H9 (cell line): ENCODE measurements around the gene FASTKD1. TPM values are rescaled to one million over a fixed set of nuclear protein-coding genes. Genes with fewer than 3 reads are reported as not detected.
"Not testable (repeated sequence)": the region's sequence is repeated elsewhere in the genome, so short reads cannot be mapped to it uniquely, and the experiment has no call there.

Experiments
- DNase-seq: peaks from one replicate; pipeline ENCODE4 v3.0.0-alpha.2; 2017
- H2AFZ ChIP-seq: one replicate; pipeline ENCODE4 v1.6.1; 2013; ENCODE audit warnings: mild to moderate bottlenecking, low read length, control low read depth, moderate library complexity
- H2AK5ac ChIP-seq: 2 replicates; pipeline ENCODE4 v1.6.1; 2013; ENCODE audit warnings: low read length, control low read depth, mixed read lengths; ENCODE audit not compliant: insufficient read length
- H2BK120ac ChIP-seq: one replicate; pipeline ENCODE4 v1.6.1; 2013; ENCODE audit warnings: low read depth, mild to moderate bottlenecking, low read length, control low read depth, inconsistent platforms; ENCODE audit not compliant: poor library complexity, severe bottlenecking
- H2BK12ac ChIP-seq: 2 replicates; pipeline ENCODE4 v1.6.1; 2013; ENCODE audit warnings: low read length, control low read depth, mixed read lengths, low read depth; ENCODE audit not compliant: insufficient read length
- H2BK15ac ChIP-seq: 2 replicates; pipeline ENCODE4 v1.6.1; 2013; ENCODE audit warnings: low read depth, low read length, control low read depth
- H2BK20ac ChIP-seq: one replicate; pipeline ENCODE4 v1.6.1; 2013; ENCODE audit warnings: low read depth, mild to moderate bottlenecking, low read length, control low read depth, inconsistent platforms; ENCODE audit not compliant: poor library complexity, severe bottlenecking
- H2BK5ac ChIP-seq: 2 replicates; pipeline ENCODE4 v1.6.1; 2013; ENCODE audit warnings: low read length, control low read depth, mixed read lengths; ENCODE audit not compliant: insufficient read length
- H3K14ac ChIP-seq: 2 replicates; pipeline ENCODE4 v1.6.1; 2013; ENCODE audit warnings: low read length, control low read depth; ENCODE audit not compliant: insufficient read depth
- H3K18ac ChIP-seq: 2 replicates; pipeline ENCODE4 v1.6.1; 2013; ENCODE audit warnings: low read depth, mild to moderate bottlenecking, mixed read lengths, low read length, control low read depth; ENCODE audit not compliant: insufficient read length
- H3K23ac ChIP-seq: 2 replicates; pipeline ENCODE4 v1.6.1; 2013; ENCODE audit warnings: low read length, control low read depth, mixed read lengths, low read depth; ENCODE audit not compliant: insufficient read length
- H3K23me2 ChIP-seq: 2 replicates; pipeline ENCODE4 v1.6.1; 2013; ENCODE audit warnings: low read depth, mild to moderate bottlenecking, mixed read lengths, low read length, control low read depth; ENCODE audit not compliant: insufficient read length, poor library complexity, severe bottlenecking
- H3K27ac ChIP-seq: 2 replicates; pipeline ENCODE4 v1.5.1; 2013; ENCODE audit warnings: low read length, control low read depth, mixed read lengths, low read depth; ENCODE audit not compliant: insufficient read length
- H3K27me3 ChIP-seq: 2 replicates; pipeline ENCODE4 v1.6.1; 2013; ENCODE audit warnings: low read length, control low read depth, inconsistent platforms; ENCODE audit not compliant: insufficient read depth
- H3K4ac ChIP-seq: 2 replicates; pipeline ENCODE4 v1.6.1; 2013; ENCODE audit warnings: low read depth, mild to moderate bottlenecking, control low read depth, inconsistent platforms, low read length, moderate library complexity
- H3K4me1 ChIP-seq: 2 replicates; pipeline ENCODE4 v1.6.1; 2013; ENCODE audit warnings: low read length, control low read depth, inconsistent platforms; ENCODE audit not compliant: insufficient read depth
- H3K4me2 ChIP-seq: 2 replicates; pipeline ENCODE4 v1.6.1; 2013; ENCODE audit warnings: low read length, control low read depth, mixed read lengths; ENCODE audit not compliant: insufficient read length, insufficient read depth
- H3K56ac ChIP-seq: 2 replicates; pipeline ENCODE4 v1.6.1; 2013; ENCODE audit warnings: low read depth, mild to moderate bottlenecking, mixed read lengths, low read length, control low read depth; ENCODE audit not compliant: insufficient read length
- H3K79me1 ChIP-seq: 2 replicates; pipeline ENCODE4 v1.6.1; 2013; ENCODE audit warnings: low read depth, mild to moderate bottlenecking, moderate library complexity, low read length, control low read depth, inconsistent platforms; ENCODE audit not compliant: insufficient read depth, poor library complexity, severe bottlenecking
- H3K79me2 ChIP-seq: 2 replicates; pipeline ENCODE4 v1.6.1; 2013; ENCODE audit warnings: low read length, control low read depth, inconsistent platforms; ENCODE audit not compliant: insufficient read depth
- H3K9ac ChIP-seq: 2 replicates; pipeline ENCODE4 v1.6.1; 2013; ENCODE audit warnings: low read length, control low read depth, mixed read lengths; ENCODE audit not compliant: insufficient read length; ENCODE audit errors: extremely low read depth
- H3K9me3 ChIP-seq: one replicate; pipeline ENCODE4 v1.6.1; 2013; ENCODE audit warnings: low read depth, low read length, inconsistent platforms; ENCODE audit not compliant: control insufficient read depth
- H3T11ph ChIP-seq: one replicate; pipeline ENCODE4 v1.6.1; 2013; ENCODE audit warnings: mild to moderate bottlenecking, low read length, control low read depth, inconsistent platforms
- H4K20me1 ChIP-seq: one replicate; pipeline ENCODE4 v1.6.1; 2013; ENCODE audit not compliant: control insufficient read depth, insufficient read length, insufficient read depth
- H4K5ac ChIP-seq: 2 replicates; pipeline ENCODE4 v1.6.1; 2013; ENCODE audit warnings: low read depth, mild to moderate bottlenecking, mixed read lengths, low read length, control low read depth; ENCODE audit not compliant: insufficient read length
- H4K8ac ChIP-seq: replicated peaks from 2 replicates; pipeline ENCODE4 v1.6.1; 2013; ENCODE audit warnings: low read length, control low read depth, mixed read lengths, low read depth; ENCODE audit not compliant: insufficient read length
- H4K91ac ChIP-seq: 2 replicates; pipeline ENCODE4 v1.6.1; 2013; ENCODE audit warnings: low read depth, mild to moderate bottlenecking, moderate library complexity, mixed read lengths, low read length, control low read depth; ENCODE audit not compliant: insufficient read length
- H3K27ac Mint-ChIP-seq, 3 experiments: 2 replicates in 2 of 3; 3 replicates in 1 of 3; pipeline ENCODE4 v1.8.0; 2020 to 2021; ENCODE audit warnings: mixed read lengths in 3 of 3, mild to moderate bottlenecking in 1 of 3, moderate library complexity in 1 of 3
- H3K27me3 Mint-ChIP-seq: 2 replicates; pipeline ENCODE4 v1.8.0; 2021; ENCODE audit warnings: low read depth, mild to moderate bottlenecking, moderate library complexity, mixed read lengths
- H3K36me3 Mint-ChIP-seq, 3 experiments: 2 replicates in 2 of 3; 3 replicates in 1 of 3; pipeline ENCODE4 v1.8.0; 2020 to 2021; ENCODE audit warnings: low read depth in 3 of 3, mixed read lengths in 3 of 3; ENCODE audit not compliant: insufficient read depth in 1 of 3
- H3K4me1 Mint-ChIP-seq, 2 experiments: 2 replicates each; pipeline ENCODE4 v1.8.0; 2020; ENCODE audit warnings: mixed read lengths in 2 of 2
- H3K4me3 Mint-ChIP-seq, 2 experiments: 2 replicates in 1 of 2; 3 replicates in 1 of 2; pipeline ENCODE4 v1.8.0; 2020 to 2021; ENCODE audit warnings: mild to moderate bottlenecking in 2 of 2, mixed read lengths in 2 of 2, moderate library complexity in 1 of 2
- H3K9me3 Mint-ChIP-seq, 2 experiments: 2 replicates in 1 of 2; 3 replicates in 1 of 2; pipeline ENCODE4 v1.8.0; 2020; ENCODE audit warnings: mild to moderate bottlenecking in 2 of 2, mixed read lengths in 2 of 2, moderate library complexity in 1 of 2
- CTCF ChIP-seq: fragments of 200-600 bp; sonication (generic); conservative IDR thresholded peaks from 3 replicates; pipeline ENCODE4 v1.8.0; 2021; ENCODE audit warnings: antibody characterized with exemption, mild to moderate bottlenecking
- WGBS: extraction: QIAGEN DNeasy Blood & Tissue Kit; methylation state at CpG from one replicate; pipeline ENCODE4 v1.1.7; 2013; ENCODE audit warnings: missing lambda C conversion rate, low lambda C conversion rate, mixed read lengths; ENCODE audit not compliant: insufficient read length; ENCODE audit errors: extremely low coverage; 5-methylcytosine and 5-hydroxymethylcytosine counted together
- total RNA-seq: library from RNA; stranded (reverse); gene quantifications from 2 replicates; pipeline ENCODE4 v1.2.1, GENCODE V29; 2021

FASTKD1 gene
- total RNA-seq, 1 experiment from 2014 or later, result 47.6 TPM

- H3K27ac Mint-ChIP-seq, result no peak overlapping the region
- DNase-seq, result no peak
- TF ChIP-seq CTCF, result no peak
Measured at GRCh38 chr2:169583518-169583917, 9.9 kb upstream of the FASTKD1 start.

GRCh38 chr2:169582552-169583266, 9.0 kb upstream of the FASTKD1 start:
- H4K20me1 ChIP-seq, H3K9me3 ChIP-seq, H4K5ac ChIP-seq, DNase-seq, H3T11ph ChIP-seq, H2AK5ac ChIP-seq, H3K23me2 ChIP-seq, H2BK12ac ChIP-seq, H2BK120ac ChIP-seq, H3K56ac ChIP-seq, H3K4me2 ChIP-seq, H3K4me3 Mint-ChIP-seq, H2AFZ ChIP-seq, H3K27me3 ChIP-seq, H3K4me1 ChIP-seq, H3K27ac ChIP-seq, H3K18ac ChIP-seq, H2BK15ac ChIP-seq, H4K91ac ChIP-seq, H2BK20ac ChIP-seq, H3K4ac ChIP-seq, H3K9ac ChIP-seq, H2BK5ac ChIP-seq, H3K14ac ChIP-seq, H4K8ac ChIP-seq, H3K23ac ChIP-seq, H3K79me1 ChIP-seq: not testable (repeated sequence)
- Mint-ChIP-seq H3K27me3 (peaks cover 26% of the 10 kb centered on the region), H3K9me3 (peaks cover 15 to 19% of the 10 kb centered on the region in 2 experiments), H3K36me3 (peaks cover 3 to 15% (median 12%) of the 10 kb centered on the region in 3 experiments), H3K4me1 (peaks cover 10% of the 10 kb centered on the region in 2 experiments; a peak in 3 of 4 replicates), H3K27ac (0 out of 7 replicates have a peak overlapping the region, but pooled peaks of 1 of the 3 experiments have one; percentile 31)
- H3K79me2 ChIP-seq, result peaks cover 22% of the 10 kb centered on the region; the same call in 1 of the 2 replicates
- WGBS, result no CpG with 5 or more reads among the region's 10 CpGs

More at GRCh38 chr2:169583518-169583917, 9.9 kb upstream of the FASTKD1 start:
- H3K56ac ChIP-seq, result no peak overlapping the region
- H3K9me3 ChIP-seq, result no peaks in the 10 kb centered on the region
- no peak overlapping the region for H3T11ph ChIP-seq
- no peaks in the 10 kb centered on the region; the same call in 1 of the 2 replicates for H3K4me1 ChIP-seq
- Mint-ChIP-seq H3K9me3 (peaks cover 15 to 19% of the 10 kb centered on the region in 2 experiments), H3K27me3 (peaks cover 20% of the 10 kb centered on the region), H3K4me3 (peak overlapping the region; percentile 99 to 100; a peak in 1 of 5 replicates), H3K4me1 (peaks cover 10% of the 10 kb centered on the region in 2 experiments; a peak in 3 of 4 replicates), H3K36me3 (peaks cover 6 to 19% (median 12%) of the 10 kb centered on the region in 3 experiments)
- no peak overlapping the region for H2AK5ac ChIP-seq
- no peak overlapping the region for H3K27ac ChIP-seq
- no peak overlapping the region for H3K9ac ChIP-seq
- H3K14ac ChIP-seq, result no peak overlapping the region
- no peaks in the 10 kb centered on the region for H3K27me3 ChIP-seq
- no peak overlapping the region for H3K4me2 ChIP-seq
- H4K91ac ChIP-seq, result no peak overlapping the region
- H2BK12ac ChIP-seq, result no peak overlapping the region
- no peaks in the 10 kb centered on the region for H4K20me1 ChIP-seq
- no peak overlapping the region for H2BK5ac ChIP-seq
- no peak overlapping the region for H4K8ac ChIP-seq
- H3K4ac ChIP-seq, result no peak overlapping the region
- H3K23me2 ChIP-seq, result no peaks in the 10 kb centered on the region
- no peak overlapping the region for H4K5ac ChIP-seq
- H3K23ac ChIP-seq, result no peak overlapping the region
- no peak overlapping the region for H3K18ac ChIP-seq
- WGBS, result no CpG with 5 or more reads among the region's 5 CpGs
- H3K79me1 ChIP-seq, result no peaks in the 10 kb centered on the region
- H2BK120ac ChIP-seq, result no peak overlapping the region
- no peak overlapping the region for H2BK20ac ChIP-seq
- H3K79me2 ChIP-seq, result peaks cover 25% of the 10 kb centered on the region; the same call in 1 of the 2 replicates
- H2BK15ac ChIP-seq, result no peak overlapping the region
- no peak overlapping the region for H2AFZ ChIP-seq
